MM.1S (cell line): Measurements from ENCODE around the gene CR2.

Experiments used
- DNase-seq: peaks from one replicate; pipeline ENCODE4 v3.0.0-alpha.2; 2015
- H2AFZ ChIP-seq: fragments of 300-600 bp; sonication (generic); 2 replicates; pipeline ENCODE4 v1.6.0; 2016; ENCODE audit warnings: antibody characterized with exemption, low read length
- H3F3A ChIP-seq: fragments of 300-600 bp; sonication (generic); 2 replicates; pipeline ENCODE4 v1.6.1; 2016; ENCODE audit warnings: mild to moderate bottlenecking, antibody characterized with exemption, low read length, moderate library complexity, mixed read lengths; ENCODE audit not compliant: insufficient read depth
- H3K27ac ChIP-seq: fragments of 300-600 bp; sonication (generic); 2 replicates; pipeline ENCODE4 v1.5.1; 2016; ENCODE audit warnings: mild to moderate bottlenecking, low read length
- H3K27me3 ChIP-seq: fragments of 300-600 bp; sonication (generic); replicated peaks from 2 replicates; pipeline ENCODE4 v1.6.0; 2016; ENCODE audit warnings: low read length; ENCODE audit not compliant: insufficient read depth
- H3K36me3 ChIP-seq: fragments of 300-600 bp; sonication (generic); replicated peaks from 2 replicates; pipeline ENCODE4 v1.6.1; 2016; ENCODE audit warnings: mild to moderate bottlenecking, low read length, mixed read lengths; ENCODE audit not compliant: insufficient read depth
- H3K4me1 ChIP-seq: fragments of 300-600 bp; sonication (generic); 2 replicates; pipeline ENCODE4 v1.6.1; 2016; ENCODE audit warnings: low read length, mixed read lengths
- H3K4me2 ChIP-seq: fragments of 300-600 bp; sonication (generic); 2 replicates; pipeline ENCODE4 v1.6.0; 2016; ENCODE audit warnings: low read depth, low read length
- H3K4me3 ChIP-seq: fragments of 300-600 bp; sonication (generic); 2 replicates; pipeline ENCODE4 v1.5.1; 2016; ENCODE audit warnings: low read length, mixed read lengths
- H3K79me2 ChIP-seq: fragments of 300-600 bp; sonication (generic); 2 replicates; pipeline ENCODE4 v1.6.1; 2016; ENCODE audit warnings: mixed run types, low read length, mixed read lengths
- H3K9ac ChIP-seq: fragments of 300-600 bp; sonication (generic); 2 replicates; pipeline ENCODE4 v1.6.1; 2016; ENCODE audit warnings: low read length, mixed read lengths
- H3K9me2 ChIP-seq: fragments of 300-600 bp; sonication (generic); replicated peaks from 2 replicates; pipeline ENCODE4 v1.6.1; 2016; ENCODE audit warnings: mild to moderate bottlenecking, low read length, mixed read lengths; ENCODE audit not compliant: insufficient read depth
- H3K9me3 ChIP-seq: fragments of 300-600 bp; sonication (generic); replicated peaks from 2 replicates; pipeline ENCODE4 v1.6.1; 2016; ENCODE audit warnings: mild to moderate bottlenecking, low read length, mixed read lengths; ENCODE audit not compliant: insufficient read depth
- H4K20me1 ChIP-seq: fragments of 300-600 bp; sonication (generic); 2 replicates; pipeline ENCODE4 v1.6.1; 2016; ENCODE audit warnings: mild to moderate bottlenecking, low read length, moderate library complexity, mixed read lengths; ENCODE audit not compliant: insufficient read depth
- EZH2 ChIP-seq: fragments of 300-600 bp; sonication (generic); optimal IDR thresholded peaks from 2 replicates; pipeline ENCODE3; 2017; ENCODE audit warnings: low read depth, mild to moderate bottlenecking, antibody characterized with exemption, low read length, mixed read lengths
- EZH2phosphoT487 ChIP-seq: fragments of 300-600 bp; sonication (generic); IDR thresholded peaks from 2 replicates; pipeline ENCODE4 v1.6.1; 2018; ENCODE audit warnings: antibody characterized with exemption, low read length
- TF ChIP-seq, protein P1 (sequence below): fragments of 300-600 bp; sonication (generic); IDR thresholded peaks from 2 replicates; pipeline ENCODE4 v1.5.1; 2016; ENCODE audit warnings: antibody characterized with exemption, low read length, mixed read lengths

The CR2 gene

DNA sequence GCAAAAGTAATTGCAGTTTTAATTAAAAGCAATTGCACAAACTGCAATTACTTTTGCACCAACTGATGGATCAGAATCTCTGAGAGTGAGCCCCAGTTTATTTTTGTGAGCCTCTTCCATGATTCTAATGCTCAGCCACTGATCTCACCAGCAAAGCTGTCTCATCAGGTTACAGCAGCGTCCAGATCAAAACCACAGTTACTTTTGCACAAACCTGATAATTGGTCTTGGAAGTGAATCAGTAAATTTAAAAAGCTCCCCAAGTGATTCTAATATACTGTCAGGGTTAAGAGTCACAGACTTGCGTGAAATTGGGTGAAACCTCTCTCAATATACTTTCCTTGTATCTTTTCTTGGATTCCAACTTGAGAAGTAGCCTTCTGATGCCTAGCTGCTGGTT lies 13.5 kb upstream of the CR2 start:
- no peaks in the 10 kb centered on the region for H3F3A ChIP-seq

DNA sequence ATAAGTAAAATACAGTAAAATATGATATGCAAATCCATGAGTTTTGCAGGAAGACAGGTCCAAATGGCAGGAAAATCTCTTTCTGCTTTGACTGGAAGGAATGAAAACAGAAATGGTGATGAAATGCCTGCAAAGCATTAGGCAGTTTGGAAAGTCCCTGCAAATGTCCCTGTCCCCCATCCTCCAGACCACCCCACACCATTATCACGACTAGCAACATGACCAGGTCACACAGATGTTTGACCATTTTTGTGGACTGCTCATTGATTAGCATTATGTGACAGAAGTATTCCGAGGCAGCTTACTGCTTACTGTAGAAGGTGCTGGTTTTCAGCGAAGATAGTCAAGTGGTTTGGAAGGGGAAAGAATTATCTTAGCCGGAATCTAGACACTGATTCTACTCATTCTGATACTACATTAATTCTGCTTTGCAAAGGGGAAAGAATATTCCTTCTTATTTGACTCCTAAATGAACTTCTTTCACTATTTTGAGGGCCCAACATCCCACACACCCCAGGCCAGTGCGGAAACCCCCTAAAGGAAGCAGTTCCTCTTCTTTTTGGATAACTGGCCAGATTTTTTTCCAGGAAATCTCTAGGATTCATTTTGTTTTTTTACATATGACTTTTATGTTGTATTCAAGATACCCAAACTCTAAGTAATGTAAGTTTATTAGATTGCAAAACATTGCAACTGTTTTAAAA lies 9.5 kb upstream of the CR2 start:
- no peak for DNase-seq
- H3K9me3 ChIP-seq: no peaks in the 10 kb centered on the region
- TF ChIP-seq EZH2phosphoT487 (no peak), EZH2 (no peak)
- TF ChIP-seq, protein P1, sequence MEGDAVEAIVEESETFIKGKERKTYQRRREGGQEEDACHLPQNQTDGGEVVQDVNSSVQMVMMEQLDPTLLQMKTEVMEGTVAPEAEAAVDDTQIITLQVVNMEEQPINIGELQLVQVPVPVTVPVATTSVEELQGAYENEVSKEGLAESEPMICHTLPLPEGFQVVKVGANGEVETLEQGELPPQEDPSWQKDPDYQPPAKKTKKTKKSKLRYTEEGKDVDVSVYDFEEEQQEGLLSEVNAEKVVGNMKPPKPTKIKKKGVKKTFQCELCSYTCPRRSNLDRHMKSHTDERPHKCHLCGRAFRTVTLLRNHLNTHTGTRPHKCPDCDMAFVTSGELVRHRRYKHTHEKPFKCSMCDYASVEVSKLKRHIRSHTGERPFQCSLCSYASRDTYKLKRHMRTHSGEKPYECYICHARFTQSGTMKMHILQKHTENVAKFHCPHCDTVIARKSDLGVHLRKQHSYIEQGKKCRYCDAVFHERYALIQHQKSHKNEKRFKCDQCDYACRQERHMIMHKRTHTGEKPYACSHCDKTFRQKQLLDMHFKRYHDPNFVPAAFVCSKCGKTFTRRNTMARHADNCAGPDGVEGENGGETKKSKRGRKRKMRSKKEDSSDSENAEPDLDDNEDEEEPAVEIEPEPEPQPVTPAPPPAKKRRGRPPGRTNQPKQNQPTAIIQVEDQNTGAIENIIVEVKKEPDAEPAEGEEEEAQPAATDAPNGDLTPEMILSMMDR: no peak
- no peak overlapping the region for H3K9ac ChIP-seq
- no peaks in the 10 kb centered on the region for H3F3A ChIP-seq
- no peaks in the 10 kb centered on the region for H3K36me3 ChIP-seq
- H4K20me1 ChIP-seq: no peaks in the 10 kb centered on the region
- H3K9me2 ChIP-seq: no peaks in the 10 kb centered on the region
- H2AFZ ChIP-seq: no peak overlapping the region
- no peaks in the 10 kb centered on the region for H3K79me2 ChIP-seq
- H3K27me3 ChIP-seq: no peaks in the 10 kb centered on the region
- H3K4me3 ChIP-seq: no peak overlapping the region
- H3K27ac ChIP-seq: no peak overlapping the region
- H3K4me1 ChIP-seq: no peaks in the 10 kb centered on the region
- no peak overlapping the region for H3K4me2 ChIP-seq

More for the DNA sequence above, 13.5 kb upstream of the CR2 start:
- Histone ChIP-seq H4K20me1 (no peaks in the 10 kb centered on the region), H3K9ac (no peak overlapping the region), H2AFZ (no peak overlapping the region), H3K79me2 (no peaks in the 10 kb centered on the region), H3K27ac (no peak overlapping the region), H3K4me2 (no peak overlapping the region), H3K9me2 (no peaks in the 10 kb centered on the region), H3K4me3 (no peak overlapping the region), H3K36me3 (no peaks in the 10 kb centered on the region), H3K27me3 (no peaks in the 10 kb centered on the region), H3K9me3 (no peaks in the 10 kb centered on the region), H3K4me1 (no peaks in the 10 kb centered on the region)
- DNase-seq: no peak
- TF ChIP-seq, protein P1: no peak
- TF ChIP-seq EZH2: no peak
- no peak for TF ChIP-seq EZH2phosphoT487

DNA sequence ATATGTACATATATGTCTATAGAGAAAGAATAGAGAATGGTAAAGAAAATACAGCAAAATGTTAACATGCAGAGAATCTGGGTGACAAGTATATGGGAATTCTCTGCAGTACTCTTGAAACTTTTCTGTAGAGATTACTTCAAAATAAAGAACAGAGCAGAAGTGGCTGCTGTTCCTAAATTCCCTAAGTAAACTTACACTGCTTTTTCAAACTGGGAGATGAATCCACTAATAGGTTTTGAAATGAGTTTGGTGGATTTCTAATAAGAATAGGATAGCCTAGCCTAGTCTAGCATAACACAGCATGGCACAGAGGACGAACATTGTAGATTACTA lies 450 bp upstream of the CR2 start:
- Histone ChIP-seq H3F3A (peaks cover 21% of the 10 kb centered on the region), H4K20me1 (no peaks in the 10 kb centered on the region), H2AFZ (peak overlapping the region; percentile 87), H3K9ac (0 out of 2 replicates have a peak overlapping the region, but pooled peaks have one; percentile 3), H3K9me2 (no peaks in the 10 kb centered on the region), H3K27ac (peak overlapping the region; percentile 1; the same call in 1 of the 2 replicates), H3K79me2 (no peaks in the 10 kb centered on the region), H3K4me3 (peak overlapping the region; percentile 78), H3K9me3 (no peaks in the 10 kb centered on the region), H3K4me2 (peak overlapping the region; percentile 92), H3K4me1 (peaks cover 17% of the 10 kb centered on the region), H3K36me3 (no peaks in the 10 kb centered on the region), H3K27me3 (0 out of 2 replicates have a peak, but pooled peaks cover 5% of the 10 kb centered on the region)
- DNase-seq: no peak
- TF ChIP-seq, protein P1: no peak
- TF ChIP-seq EZH2 (no peak), EZH2phosphoT487 (no peak)
